Osteocyte (in vitro differentiated cells): ENCODE measurements around the gene RFX8. TPM values are rescaled to one million over a fixed set of nuclear protein-coding genes. Genes with fewer than 3 reads are reported as not detected.

ENCODE experiments used
- DNase-seq: peaks from one replicate; pipeline ENCODE4 v3.0.0; 2021; ENCODE audit warnings: mixed read lengths; ENCODE audit not compliant: unreplicated experiment; ENCODE audit errors: extremely low spot score
- H3K27ac Mint-ChIP-seq: one replicate; pipeline ENCODE4 v1.8.0; 2021; ENCODE audit warnings: mild to moderate bottlenecking, mixed read lengths; ENCODE audit not compliant: unreplicated experiment
- H3K27me3 Mint-ChIP-seq: one replicate; pipeline ENCODE4 v1.8.0; 2021; ENCODE audit warnings: mixed read lengths; ENCODE audit not compliant: unreplicated experiment
- H3K36me3 Mint-ChIP-seq: one replicate; pipeline ENCODE4 v1.8.0; 2021; ENCODE audit warnings: mixed read lengths; ENCODE audit not compliant: unreplicated experiment
- H3K4me1 Mint-ChIP-seq: one replicate; pipeline ENCODE4 v1.8.0; 2021; ENCODE audit warnings: mixed read lengths; ENCODE audit not compliant: unreplicated experiment
- H3K4me3 Mint-ChIP-seq: one replicate; pipeline ENCODE4 v1.8.0; 2021; ENCODE audit warnings: mild to moderate bottlenecking, moderate library complexity, mixed read lengths; ENCODE audit not compliant: unreplicated experiment
- H3K9me3 Mint-ChIP-seq: one replicate; pipeline ENCODE4 v1.8.0; 2021; ENCODE audit warnings: mixed read lengths; ENCODE audit not compliant: unreplicated experiment
- total RNA-seq: library from RNA; stranded (reverse); gene quantifications from 2 replicates; pipeline ENCODE4 v1.2.1, GENCODE V29; 2021
- TF ChIP-seq, protein P1 (sequence below): fragments of 200-600 bp; sonication (generic); IDR thresholded peaks from 2 replicates; pipeline ENCODE4 v1.5.0; 2021; ENCODE audit warnings: antibody characterized with exemption, mild to moderate bottlenecking, moderate library complexity

Gene RFX8
- total RNA-seq, 1 donor from 2014 or later, result not detected

- Mint-ChIP-seq H3K9me3 (no peaks in the 10 kb centered on the region), H3K4me3 (no peak overlapping the region), H3K36me3 (no peaks in the 10 kb centered on the region), H3K27ac (no peak overlapping the region), H3K27me3 (peaks cover 38% of the 10 kb centered on the region), H3K4me1 (no peaks in the 10 kb centered on the region)
- TF ChIP-seq, protein P1, sequence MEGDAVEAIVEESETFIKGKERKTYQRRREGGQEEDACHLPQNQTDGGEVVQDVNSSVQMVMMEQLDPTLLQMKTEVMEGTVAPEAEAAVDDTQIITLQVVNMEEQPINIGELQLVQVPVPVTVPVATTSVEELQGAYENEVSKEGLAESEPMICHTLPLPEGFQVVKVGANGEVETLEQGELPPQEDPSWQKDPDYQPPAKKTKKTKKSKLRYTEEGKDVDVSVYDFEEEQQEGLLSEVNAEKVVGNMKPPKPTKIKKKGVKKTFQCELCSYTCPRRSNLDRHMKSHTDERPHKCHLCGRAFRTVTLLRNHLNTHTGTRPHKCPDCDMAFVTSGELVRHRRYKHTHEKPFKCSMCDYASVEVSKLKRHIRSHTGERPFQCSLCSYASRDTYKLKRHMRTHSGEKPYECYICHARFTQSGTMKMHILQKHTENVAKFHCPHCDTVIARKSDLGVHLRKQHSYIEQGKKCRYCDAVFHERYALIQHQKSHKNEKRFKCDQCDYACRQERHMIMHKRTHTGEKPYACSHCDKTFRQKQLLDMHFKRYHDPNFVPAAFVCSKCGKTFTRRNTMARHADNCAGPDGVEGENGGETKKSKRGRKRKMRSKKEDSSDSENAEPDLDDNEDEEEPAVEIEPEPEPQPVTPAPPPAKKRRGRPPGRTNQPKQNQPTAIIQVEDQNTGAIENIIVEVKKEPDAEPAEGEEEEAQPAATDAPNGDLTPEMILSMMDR, result no peak
- DNase-seq, result no peak
These were observed 69.5 kb downstream of the RFX8 start for GRCh38 chr2:101405351-101405899.

DNA sequence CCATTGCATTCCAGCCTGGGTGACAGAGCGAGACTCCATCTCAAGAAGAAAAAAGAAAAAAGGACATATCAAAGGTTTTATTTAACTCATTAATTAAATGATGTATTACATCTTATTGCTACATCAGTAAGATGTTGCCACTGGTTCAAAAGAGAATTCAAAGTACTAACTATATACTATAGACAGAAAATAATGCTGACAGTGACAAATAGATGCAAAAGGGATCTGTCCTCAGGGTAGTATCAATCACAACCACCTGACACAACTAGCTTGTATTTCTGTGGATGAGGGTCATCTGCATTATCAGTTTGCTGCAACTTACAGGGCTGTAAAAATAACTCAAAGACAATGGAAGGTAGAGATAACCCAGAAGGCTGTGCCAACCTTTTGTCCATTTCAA is 71.2 kb downstream of the RFX8 start:
- Mint-ChIP-seq H3K36me3 (no peaks in the 10 kb centered on the region), H3K4me1 (no peaks in the 10 kb centered on the region), H3K4me3 (no peak overlapping the region), H3K9me3 (no peaks in the 10 kb centered on the region), H3K27me3 (peaks cover 31% of the 10 kb centered on the region), H3K27ac (no peak overlapping the region)
- TF ChIP-seq, protein P1, result no peak
- DNase-seq, result no peak

- Mint-ChIP-seq H3K27me3 (peaks cover 33% of the 10 kb centered on the region), H3K4me1 (no peaks in the 10 kb centered on the region), H3K9me3 (no peaks in the 10 kb centered on the region), H3K4me3 (no peak overlapping the region), H3K36me3 (no peaks in the 10 kb centered on the region), H3K27ac (no peak overlapping the region)
- TF ChIP-seq, protein P1, result no peak
- no peak for DNase-seq
These were observed 72.3 kb downstream of the RFX8 start for GRCh38 chr2:101402630-101403029.

DNA sequence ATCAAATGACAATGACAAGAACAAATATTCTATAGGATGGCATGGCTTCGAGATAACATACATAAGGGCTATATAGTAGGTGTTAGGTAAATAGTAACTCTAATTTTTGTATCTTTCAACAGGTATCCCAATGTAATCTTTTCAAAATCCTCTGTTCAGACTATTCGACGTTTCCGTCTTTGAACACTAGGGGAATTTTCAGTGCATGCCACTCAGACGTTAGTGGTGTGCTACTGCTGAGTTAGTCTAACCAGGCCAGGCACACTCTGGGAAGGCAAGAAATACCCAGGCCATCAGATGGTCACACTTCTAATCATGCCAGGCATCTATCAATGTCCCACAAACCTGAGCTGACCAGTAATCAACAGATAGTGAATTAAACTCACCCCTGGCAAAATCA is 73.0 kb downstream of the RFX8 start:
- DNase-seq, result no peak
- TF ChIP-seq, protein P1, result peak; percentile 3
- Mint-ChIP-seq H3K27me3 (peaks cover 33% of the 10 kb centered on the region), H3K27ac (no peak overlapping the region), H3K4me3 (no peak overlapping the region), H3K9me3 (no peaks in the 10 kb centered on the region), H3K36me3 (no peaks in the 10 kb centered on the region), H3K4me1 (no peaks in the 10 kb centered on the region)

DNA sequence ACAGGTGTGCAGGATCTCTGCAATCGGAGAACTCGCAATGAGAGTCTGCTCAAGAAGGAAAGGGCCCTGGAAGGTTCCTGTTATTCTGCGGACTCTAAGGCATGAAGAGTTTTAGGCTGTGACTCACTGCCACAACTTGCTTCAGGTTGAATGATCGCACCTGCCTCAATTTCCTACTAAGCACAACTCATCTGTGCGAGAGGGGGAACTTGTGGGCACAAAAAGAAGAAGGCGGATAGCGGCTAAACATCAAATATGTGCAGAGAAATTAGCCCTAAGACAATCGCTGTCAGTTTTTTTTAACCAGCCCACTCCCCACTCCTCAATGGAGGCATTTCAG is 73.6 kb downstream of the RFX8 start:
- H3K4me1 Mint-ChIP-seq, result peaks cover 3% of the 10 kb centered on the region
- H3K27ac Mint-ChIP-seq, result no peak overlapping the region
- H3K36me3 Mint-ChIP-seq, result no peaks in the 10 kb centered on the region
- H3K27me3 Mint-ChIP-seq, result peaks cover 33% of the 10 kb centered on the region
- TF ChIP-seq, protein P1, result no peak
- DNase-seq, result no peak
- no peaks in the 10 kb centered on the region for H3K9me3 Mint-ChIP-seq
- no peak overlapping the region for H3K4me3 Mint-ChIP-seq
